ENCODE results near the gene PRUNE2.
"Not testable (repeated sequence)": the region's sequence is repeated elsewhere in the genome, so short reads cannot be mapped to it uniquely, and the experiment has no call there.

Gene PRUNE2

DNA sequence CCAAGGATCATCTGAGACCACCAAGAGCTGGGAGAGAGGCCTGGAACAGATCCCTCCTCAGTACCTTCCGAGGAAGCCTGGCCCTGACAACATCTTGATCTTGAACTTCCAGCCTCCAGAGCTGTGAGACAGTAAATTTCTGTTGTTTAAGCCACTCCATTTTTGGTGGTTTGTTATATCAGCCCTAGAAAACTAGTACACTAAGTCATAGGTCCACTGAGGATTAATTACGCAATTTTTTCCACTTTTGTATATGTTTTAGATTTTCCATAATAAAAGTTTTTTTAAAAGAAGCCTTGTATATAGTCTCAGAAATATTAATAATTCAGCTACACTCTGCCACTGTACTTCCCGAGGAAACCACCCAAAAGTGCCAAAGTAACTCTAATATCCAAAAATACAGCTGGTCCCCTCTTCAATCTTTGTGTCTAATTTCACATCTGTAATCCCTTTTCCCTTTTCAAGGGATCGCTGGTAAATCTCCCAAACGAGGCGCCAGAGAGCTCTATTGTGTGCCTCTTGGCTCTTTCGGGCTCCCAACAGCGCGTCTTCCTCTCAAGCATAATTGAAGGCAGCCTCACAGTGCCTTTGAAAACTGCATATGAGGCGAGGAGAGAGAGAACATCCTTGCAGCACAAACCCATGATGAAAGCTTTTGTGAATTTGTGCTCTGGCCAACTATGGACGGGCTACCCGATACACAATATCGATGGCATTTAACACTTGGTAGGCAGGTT is 32.7 kb downstream of the PRUNE2 start:
- DNase-seq (ENCODE audit: low read depth in 2 of 2, low spot score in 1 of 2), result no peak

GRCh38 chr9:76868897-76869296 is 37.0 kb downstream of the PRUNE2 start:
- DNase-seq (ENCODE audit: low read depth in 2 of 2, low spot score in 1 of 2), result no peak

DNA sequence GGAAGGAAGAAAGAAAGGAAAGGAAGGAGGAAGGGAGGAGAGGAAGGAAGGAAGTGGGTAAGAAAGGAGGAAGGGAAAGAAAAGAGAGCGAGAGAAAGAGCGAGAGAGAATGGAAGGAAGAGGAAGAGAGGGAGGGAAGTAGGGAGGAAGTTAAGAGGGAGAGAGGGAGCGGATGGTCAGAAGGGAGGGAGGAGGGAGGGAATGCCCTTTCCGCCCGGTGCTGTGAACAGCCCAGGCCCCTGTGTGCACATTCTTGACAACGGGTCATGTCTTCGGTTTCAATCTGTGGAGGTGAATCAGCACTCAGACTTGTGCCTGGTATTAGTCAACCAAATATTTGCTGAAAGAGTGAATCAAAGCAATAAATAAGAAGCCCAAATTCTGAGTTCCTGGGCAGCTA is 39.2 kb downstream of the PRUNE2 start:
- DNase-seq (ENCODE audit: low read depth in 2 of 2, low spot score in 1 of 2), result no peak

DNA sequence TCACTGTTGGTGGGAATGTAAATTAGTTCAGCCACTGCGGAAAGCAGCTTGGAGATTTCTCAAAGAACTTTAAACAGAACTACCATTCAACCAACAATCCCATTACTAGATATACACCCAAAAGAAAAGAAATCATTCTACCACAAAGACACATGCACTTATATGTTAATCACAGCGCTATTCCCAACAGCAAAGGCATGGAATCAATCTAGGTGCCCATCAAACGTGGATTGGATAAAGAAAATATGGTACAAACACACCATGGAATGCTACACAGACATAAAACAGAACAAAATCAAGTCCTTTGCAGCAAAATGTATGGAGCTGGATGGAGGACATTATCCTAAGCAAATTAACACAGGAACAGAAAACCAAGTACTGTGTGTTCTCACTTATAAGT is 42.1 kb downstream of the PRUNE2 start:
- DNase-seq (ENCODE audit: low read depth in 2 of 2, low spot score in 1 of 2), result no peak

DNA sequence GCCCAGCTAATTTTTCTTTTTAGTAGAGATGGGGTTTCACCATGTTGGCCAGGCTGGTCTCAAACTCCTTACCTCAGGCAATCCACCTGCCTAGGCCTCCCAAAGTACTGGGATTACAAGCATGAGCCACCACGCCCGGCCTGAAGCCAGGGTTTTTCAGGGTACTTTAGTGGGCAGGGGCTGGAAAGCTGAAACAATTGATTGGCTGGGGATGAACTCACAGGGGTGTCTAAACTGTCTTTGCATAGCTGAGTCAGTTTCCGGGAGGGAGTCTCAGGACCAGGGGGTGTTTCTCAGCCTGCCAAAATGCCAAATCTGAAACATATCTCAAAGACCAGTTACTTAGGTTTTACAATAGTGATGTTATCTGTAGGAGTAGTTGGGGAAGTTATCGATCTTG is 46.1 kb downstream of the PRUNE2 start:
- no peak for DNase-seq (ENCODE audit: low read depth in 2 of 2, low spot score in 1 of 2)

DNA sequence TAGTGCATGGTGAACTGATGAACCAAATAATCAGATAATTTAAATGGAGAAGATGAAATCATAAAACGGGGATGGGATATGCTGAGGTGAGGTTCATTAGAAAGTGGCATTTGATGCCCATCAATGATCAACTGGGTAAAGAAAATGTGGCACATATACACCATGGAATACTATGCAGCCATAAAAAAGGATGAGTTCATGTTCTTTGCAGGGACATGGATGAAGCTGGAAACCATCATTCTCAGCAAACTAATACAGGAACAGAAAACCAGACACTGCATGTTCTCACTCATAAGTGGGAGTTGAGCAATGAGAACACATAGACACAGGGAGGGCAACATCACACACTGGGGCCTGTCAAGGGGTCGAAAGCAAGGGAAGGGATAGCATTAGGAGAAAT is 47.7 kb downstream of the PRUNE2 start:
- not testable (repeated sequence) for DNase-seq (ENCODE audit: low read depth in 2 of 2, low spot score in 1 of 2)

DNA sequence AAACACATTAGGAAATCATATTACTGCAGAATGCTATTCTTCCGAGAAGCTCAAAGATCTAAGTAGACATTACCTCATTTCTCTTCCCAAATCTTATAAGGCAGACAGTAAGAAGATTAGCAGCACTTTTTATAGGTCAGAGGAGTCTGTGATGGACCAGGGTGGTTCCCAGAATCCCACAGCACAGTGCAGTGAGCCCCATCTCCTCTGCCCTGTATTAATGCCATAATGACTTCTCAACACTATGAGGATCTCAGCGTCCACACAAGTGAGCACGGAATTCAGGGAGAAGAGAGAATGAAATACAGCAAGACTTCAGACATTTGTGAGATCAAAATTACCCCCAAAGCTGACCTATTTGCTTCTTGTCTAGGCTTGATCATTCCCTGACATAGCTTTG is 49.9 kb downstream of the PRUNE2 start:
- no peak for DNase-seq (ENCODE audit: low read depth in 2 of 2, low spot score in 1 of 2)

DNA sequence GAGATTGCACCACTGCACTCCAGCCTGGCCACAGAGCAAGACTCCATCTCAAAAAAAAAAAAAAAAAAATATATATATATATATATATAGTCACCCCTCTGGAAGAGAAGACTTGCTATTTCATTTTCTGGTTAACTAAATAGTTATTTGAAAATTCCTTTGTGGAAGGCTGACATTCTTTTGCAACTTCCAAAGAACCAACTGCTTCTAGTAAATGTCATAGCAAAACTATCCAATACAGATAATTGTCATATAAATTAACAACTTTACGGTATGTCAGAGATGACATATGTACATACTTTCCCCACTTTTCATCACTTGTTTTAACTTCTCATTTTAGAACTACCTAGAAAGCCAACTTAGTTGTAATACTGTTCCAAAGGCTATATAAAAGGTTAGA is 50.9 kb downstream of the PRUNE2 start:
- no peak for DNase-seq (ENCODE audit: low read depth in 2 of 2, low spot score in 1 of 2)

GRCh38 chr9:76852026-76852425 is 53.9 kb downstream of the PRUNE2 start:
- DNase-seq (ENCODE audit: low read depth in 2 of 2, low spot score in 1 of 2), result no peak

DNA sequence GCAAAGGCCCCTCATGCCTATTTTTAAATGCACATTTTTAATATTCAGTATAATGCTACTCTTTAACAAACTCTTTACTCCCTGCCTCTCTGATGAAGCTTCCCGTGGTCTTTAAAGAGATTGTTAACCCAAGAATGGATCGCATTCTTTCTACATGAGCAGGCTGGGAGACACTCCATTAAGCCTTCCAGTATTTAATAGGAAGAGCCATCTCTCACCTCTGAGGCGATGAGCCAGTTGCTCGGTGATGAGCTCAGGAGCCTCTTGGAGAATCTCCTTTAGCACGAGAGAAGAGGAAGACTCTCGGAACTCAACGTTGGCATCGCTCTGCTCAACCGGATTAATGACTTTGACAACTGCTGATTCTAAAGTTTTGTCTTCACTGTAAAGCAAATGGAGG is 59.6 kb downstream of the PRUNE2 start:
- DNase-seq (ENCODE audit: low read depth in 2 of 2, low spot score in 1 of 2), result no peak

GRCh38 chr9:76845254-76845653 is 60.7 kb downstream of the PRUNE2 start:
- no peak for DNase-seq (ENCODE audit: low read depth in 2 of 2, low spot score in 1 of 2)

GRCh38 chr9:76835571-76836283 is 70.2 kb downstream of the PRUNE2 start:
- DNase-seq (ENCODE audit: low read depth in 2 of 2, low spot score in 1 of 2), result no peak

- DNase-seq (ENCODE audit: low read depth in 2 of 2, low spot score in 1 of 2), result no peak
Observed at GRCh38 chr9:76828447-76828846, 77.5 kb downstream of the PRUNE2 start.

GRCh38 chr9:76827296-76828080 is 78.4 kb downstream of the PRUNE2 start:
- DNase-seq (ENCODE audit: low read depth in 2 of 2, low spot score in 1 of 2), result no peak

GRCh38 chr9:76820431-76820830 is 85.5 kb downstream of the PRUNE2 start:
- DNase-seq (ENCODE audit: low read depth in 2 of 2, low spot score in 1 of 2), result no peak

GRCh38 chr9:76818271-76818670 is 87.6 kb downstream of the PRUNE2 start:
- DNase-seq (ENCODE audit: low read depth in 2 of 2, low spot score in 1 of 2), result no peak

DNA sequence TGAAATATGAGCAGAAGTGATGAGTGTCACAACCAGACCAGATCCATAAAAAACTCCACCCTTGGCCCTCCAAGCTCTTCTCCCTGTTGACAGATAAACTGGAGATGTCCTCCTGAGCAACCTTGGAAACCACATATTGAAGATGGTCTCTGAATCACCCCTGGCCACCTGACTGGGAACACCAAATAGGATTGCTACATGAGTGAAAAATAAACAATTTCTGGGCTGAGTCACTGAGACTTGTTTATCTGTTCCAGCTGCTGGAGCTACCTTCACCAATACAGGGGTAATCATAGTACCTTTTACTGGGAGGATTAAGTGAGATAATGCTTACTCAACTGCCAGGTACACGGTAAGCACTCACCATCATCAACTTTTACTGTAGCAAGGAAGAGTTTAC is 88.4 kb downstream of the PRUNE2 start:
- DNase-seq (ENCODE audit: low read depth in 2 of 2, low spot score in 1 of 2), result no peak

DNA sequence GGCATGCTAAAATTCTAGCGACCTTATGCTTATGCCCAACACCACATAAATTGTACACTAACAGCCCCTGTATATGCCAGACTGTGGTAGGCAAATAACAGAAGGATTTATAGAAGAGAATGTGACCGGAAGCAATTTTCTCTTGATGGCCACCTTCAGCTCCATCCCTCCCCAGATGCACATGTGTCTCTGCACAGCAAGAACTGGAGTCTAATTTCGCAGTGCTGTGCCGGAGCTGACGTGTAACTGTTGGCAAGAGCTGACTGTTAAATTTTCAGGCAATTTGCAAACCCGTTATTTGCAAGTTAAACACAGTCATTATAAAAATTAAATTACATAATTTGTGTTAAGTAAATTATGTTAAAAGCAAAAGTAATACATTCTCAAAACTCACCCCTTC is 93.3 kb downstream of the PRUNE2 start:
- DNase-seq (ENCODE audit: low read depth in 2 of 2, low spot score in 1 of 2), result no peak

DNA sequence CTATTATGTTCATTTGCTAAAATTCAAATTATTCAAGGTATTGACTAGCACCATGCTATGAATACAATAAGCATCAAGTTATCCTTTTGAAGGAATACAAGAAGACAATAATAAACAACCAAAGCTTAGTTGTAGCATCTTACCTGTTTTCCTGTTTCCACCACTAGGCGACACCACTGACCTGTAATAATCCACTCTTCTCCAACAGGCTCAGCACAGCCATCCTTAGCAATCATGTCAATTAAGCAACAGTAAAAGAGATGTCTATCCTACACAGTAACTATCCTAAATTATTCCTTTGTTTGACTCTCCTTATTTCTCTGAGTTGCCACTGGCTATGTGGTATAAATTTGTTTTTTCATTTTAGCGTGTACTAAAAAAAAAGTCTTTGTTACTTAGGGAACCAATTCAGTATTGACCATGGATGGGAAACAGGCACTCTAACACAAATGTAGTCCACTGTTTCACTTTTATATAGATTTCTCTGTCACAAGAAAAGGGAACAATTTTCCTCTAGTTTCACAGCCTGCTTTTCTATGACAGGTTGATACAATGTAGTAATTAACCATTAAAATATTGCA is 95.4 kb downstream of the PRUNE2 start:
- DNase-seq (ENCODE audit: low read depth in 2 of 2, low spot score in 1 of 2), result no peak

DNA sequence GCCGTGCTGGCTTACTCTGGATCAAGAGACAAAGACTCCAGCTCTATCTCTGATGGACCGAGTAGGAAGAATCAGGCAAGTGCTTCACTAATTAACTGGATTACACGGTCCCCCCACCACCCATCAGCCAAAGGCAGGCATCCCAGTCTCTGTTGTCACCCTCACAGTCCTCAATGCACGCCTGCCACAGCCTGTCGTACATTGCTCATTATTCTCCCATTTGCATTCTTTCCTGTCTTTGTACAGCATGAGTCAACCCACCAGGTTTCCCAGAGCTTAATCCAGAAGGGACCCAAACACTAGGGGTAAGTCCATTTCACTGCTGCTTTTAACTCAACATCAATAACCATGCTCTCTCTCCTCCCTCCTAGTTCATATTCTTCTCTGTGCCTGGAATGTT is 97.3 kb downstream of the PRUNE2 start:
- no peak for DNase-seq (ENCODE audit: low read depth in 2 of 2, low spot score in 1 of 2)

DNA sequence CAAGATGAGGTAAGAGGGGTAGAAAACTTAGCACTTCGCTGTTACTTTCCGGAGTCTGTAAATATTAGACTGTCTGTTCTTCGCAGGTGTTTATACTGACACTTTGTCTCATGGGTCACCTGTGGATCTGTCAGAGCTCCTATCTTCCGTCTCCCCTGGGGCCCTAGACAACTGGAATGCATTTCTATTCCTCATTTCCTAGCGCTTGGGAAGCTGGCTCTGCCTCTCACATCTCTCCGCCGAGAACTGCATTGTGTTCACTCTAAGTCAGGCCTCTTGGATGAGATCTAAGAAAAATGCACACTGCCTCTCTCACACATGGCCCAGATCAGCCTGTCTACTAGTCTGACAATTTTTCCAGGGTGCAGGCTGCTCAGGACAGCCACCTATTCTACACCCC is 102.2 kb downstream of the PRUNE2 start:
- no peak for DNase-seq (ENCODE audit: low read depth in 2 of 2, low spot score in 1 of 2)

- no peak for DNase-seq (ENCODE audit: low read depth in 2 of 2, low spot score in 1 of 2)
Observed at GRCh38 chr9:76803083-76803482, 102.8 kb downstream of the PRUNE2 start.
